Neural cell (in vitro differentiated cells): ENCODE measurements around the gene PARP1. TPM values are rescaled to one million over a fixed set of nuclear protein-coding genes. Genes with fewer than 3 reads are reported as not detected.

Experiments used
- H2AFZ ChIP-seq: fragments of 200-600, 300-800 bp; sonication (generic), shearing (Covaris generic); 2 replicates; pipeline ENCODE4 v1.6.0; 2014; ENCODE audit warnings: low read depth, mild to moderate bottlenecking, antibody characterized with exemption, low read length, moderate library complexity
- H3F3A ChIP-seq: fragments of 200-600 bp; shearing (Covaris generic); 2 replicates; pipeline ENCODE4 v1.6.1; 2016; ENCODE audit warnings: mild to moderate bottlenecking, moderate library complexity, mixed read lengths, antibody characterized with exemption, low read length; ENCODE audit not compliant: insufficient read depth, poor library complexity, severe bottlenecking
- H3K27ac ChIP-seq: fragments of 200-600, 300-800 bp; sonication (generic), shearing (Covaris generic); 2 replicates; pipeline ENCODE4 v1.5.1; 2014; ENCODE audit warnings: mild to moderate bottlenecking, low read length, moderate library complexity
- H3K27me3 ChIP-seq: fragments of 300-800, 200-600 bp; sonication (generic), shearing (Covaris generic); 2 replicates; pipeline ENCODE4 v1.6.0; 2014; ENCODE audit warnings: mild to moderate bottlenecking, low read depth, low read length, moderate library complexity; ENCODE audit not compliant: insufficient read depth
- H3K36me3 ChIP-seq: fragments of 300-800, 200-600 bp; sonication (generic), shearing (Covaris generic); 2 replicates; pipeline ENCODE4 v1.5.1; 2014; ENCODE audit warnings: mild to moderate bottlenecking, antibody characterized with exemption, low read length, moderate library complexity; ENCODE audit not compliant: insufficient read depth
- H3K4me2 ChIP-seq: fragments of 300-800, 200-600 bp; sonication (generic), shearing (Covaris generic); 2 replicates; pipeline ENCODE4 v1.6.0; 2014; ENCODE audit warnings: mild to moderate bottlenecking, low read length
- H3K4me3 ChIP-seq: fragments of 300-800, 200-600 bp; sonication (generic), shearing (Covaris generic); 2 replicates; pipeline ENCODE4 v1.5.1; 2014; ENCODE audit warnings: mild to moderate bottlenecking, low read length, moderate library complexity
- H3K79me2 ChIP-seq: fragments of 200-600 bp; shearing (Covaris generic); replicated peaks from 2 replicates; pipeline ENCODE4 v1.6.0; 2014; ENCODE audit warnings: mild to moderate bottlenecking, low read length, moderate library complexity; ENCODE audit not compliant: insufficient read depth
- H3K9ac ChIP-seq: fragments of 300-800, 200-600 bp; sonication (generic), shearing (Covaris generic); 2 replicates; pipeline ENCODE4 v1.6.1; 2016; ENCODE audit warnings: mild to moderate bottlenecking, low read length, mixed read lengths
- H3K9me2 ChIP-seq: fragments of 200-600 bp; shearing (Covaris generic); 2 replicates; pipeline ENCODE4 v1.6.1; 2016; ENCODE audit warnings: mild to moderate bottlenecking, low read length, mixed read lengths; ENCODE audit not compliant: insufficient read depth
- H3K9me3 ChIP-seq: fragments of 200-600, 300-800 bp; sonication (generic), shearing (Covaris generic); 2 replicates; pipeline ENCODE4 v1.6.1; 2016; ENCODE audit warnings: mild to moderate bottlenecking, mixed run types, low read length, moderate library complexity, mixed read lengths
- H4K20me1 ChIP-seq: fragments of 200-600 bp; shearing (Covaris generic); 2 replicates; pipeline ENCODE4 v1.6.1; 2016; ENCODE audit warnings: mild to moderate bottlenecking, mixed run types; ENCODE audit not compliant: insufficient read depth
- CTCF ChIP-seq: fragments of 450-650 bp; IDR thresholded peaks from 2 replicates; pipeline ENCODE4 v1.5.1; 2014; ENCODE audit warnings: antibody characterized with exemption, mild to moderate bottlenecking, moderate library complexity; ENCODE audit not compliant: poor library complexity, severe bottlenecking
- EP300 ChIP-seq: fragments of 450-650 bp; conservative IDR thresholded peaks from 2 replicates; pipeline ENCODE4 v1.6.1; 2014; ENCODE audit warnings: antibody characterized with exemption, mild to moderate bottlenecking, moderate library complexity; ENCODE audit not compliant: poor library complexity, severe bottlenecking
- EZH2 ChIP-seq: fragments of 200-600, 300-800 bp; shearing (Covaris generic), sonication (generic); IDR thresholded peaks from 2 replicates; pipeline ENCODE4 v1.6.1; 2014; ENCODE audit warnings: antibody characterized with exemption, low read length, borderline replicate concordance, mild to moderate bottlenecking; ENCODE audit not compliant: insufficient read depth, poor library complexity, severe bottlenecking
- MXI1 ChIP-seq: fragments of 450-650 bp; conservative IDR thresholded peaks from 2 replicates; pipeline ENCODE4 v1.6.1; 2014; ENCODE audit warnings: antibody characterized with exemption, mild to moderate bottlenecking; ENCODE audit not compliant: poor library complexity, severe bottlenecking
- POLR2AphosphoS5 ChIP-seq: IDR thresholded peaks from 2 replicates; pipeline ENCODE4 v1.6.1; 2012
- RAD21 ChIP-seq: fragments of 450-650 bp; conservative IDR thresholded peaks from 2 replicates; pipeline ENCODE4 v1.6.1; 2014; ENCODE audit warnings: antibody characterized with exemption, mild to moderate bottlenecking, moderate library complexity
- REST ChIP-seq: IDR thresholded peaks from 2 replicates; pipeline ENCODE4 v1.6.1; 2012; ENCODE audit warnings: borderline replicate concordance
- SMC3 ChIP-seq: fragments of 450-650 bp; conservative IDR thresholded peaks from 2 replicates; pipeline ENCODE4 v1.6.1; 2014; ENCODE audit warnings: antibody characterized with exemption, mild to moderate bottlenecking, moderate library complexity; ENCODE audit not compliant: poor library complexity
- TAF1 ChIP-seq: IDR thresholded peaks from 2 replicates; pipeline ENCODE4 v1.6.1; 2012; ENCODE audit warnings: low read depth
- polyA plus RNA-seq: library from polyadenylated mRNA; depleted of rRNA; stranded (reverse); fragments of >200 nt; gene quantifications from 2 replicates; pipeline ENCODE4 v1.2.3, GENCODE V29; 2014

Gene PARP1
- polyA plus RNA-seq, 1 donor from 2014 or later = 112 TPM

- TF ChIP-seq SMC3 (no peak), POLR2AphosphoS5 (no peak), TAF1 (no peak), EP300 (no peak), RAD21 (no peak), EZH2 (no peak), REST (no peak), CTCF (no peak), MXI1 (no peak)
- H3K79me2 ChIP-seq = peaks cover 42% of the 10 kb centered on the region
- H4K20me1 ChIP-seq = no peaks in the 10 kb centered on the region
- peak overlapping the region; percentile 88 for H3K4me3 ChIP-seq
- peaks cover 7% of the 10 kb centered on the region for H3F3A ChIP-seq
- H3K27me3 ChIP-seq = no peaks in the 10 kb centered on the region
- no peaks in the 10 kb centered on the region for H3K9me2 ChIP-seq
- no peak overlapping the region for H3K27ac ChIP-seq
- H3K9ac ChIP-seq = no peak overlapping the region
- H3K4me2 ChIP-seq = no peak overlapping the region
- peaks cover 4% of the 10 kb centered on the region for H3K36me3 ChIP-seq
- H3K9me3 ChIP-seq = no peaks in the 10 kb centered on the region
- no peak overlapping the region for H2AFZ ChIP-seq
These were observed 3.6 kb downstream of the PARP1 start for GRCh38 chr1:226404063-226404903.

- Histone ChIP-seq H3K9me2 (no peaks in the 10 kb centered on the region), H3K79me2 (peaks cover 45% of the 10 kb centered on the region), H3K27me3 (no peaks in the 10 kb centered on the region), H3K27ac (no peak overlapping the region), H3K36me3 (peaks cover 4% of the 10 kb centered on the region), H3K4me2 (no peak overlapping the region), H3F3A (peaks cover 7% of the 10 kb centered on the region), H2AFZ (no peak overlapping the region), H4K20me1 (no peaks in the 10 kb centered on the region), H3K9me3 (no peaks in the 10 kb centered on the region), H3K4me3 (peak overlapping the region; percentile 88), H3K9ac (no peak overlapping the region)
- no peak for TF ChIP-seq EZH2
- no peak for TF ChIP-seq SMC3
- TF ChIP-seq EP300 = no peak
- TF ChIP-seq CTCF = peak; percentile 61
- TF ChIP-seq RAD21 = peak; percentile 41
- no peak for TF ChIP-seq TAF1
- no peak for TF ChIP-seq POLR2AphosphoS5
These were observed 4.5 kb downstream of the PARP1 start for GRCh38 chr1:226403201-226404034.
